Astrocyte of the spinal cord (primary cell): ENCODE measurements around the gene PRSS3.
"Not testable (repeated sequence)": the region's sequence is repeated elsewhere in the genome, so short reads cannot be mapped to it uniquely, and the experiment has no call there.

ENCODE experiments used
- DNase-seq: peaks from one replicate; pipeline ENCODE4 v3.0.0; 2011; ENCODE audit warnings: low read depth, low spot score
- H3K4me3 ChIP-seq: 2 replicates; pipeline ENCODE4 v1.5.1; 2011; ENCODE audit warnings: low read depth, mild to moderate bottlenecking, low read length, moderate library complexity
- CTCF ChIP-seq: IDR thresholded peaks from 2 replicates; pipeline ENCODE4 v1.5.1; 2012; ENCODE audit warnings: low read depth, mild to moderate bottlenecking, low read length, inconsistent platforms
- in situ Hi-C: cut with HindIII; loops from 2 replicates; pipeline ENCODE4 v1.10.0; 2017; ENCODE audit warnings: low sequenced_read_pairs

Gene PRSS3

GRCh38 chr9:33795281-33795680 lies at the start of gene PRSS3:
Gene PRSS3 (plus strand): TSS chr9:33795561. CDS start chr9:33795574, 13 bp downstream.
- no peak for TF ChIP-seq CTCF
- no peak for DNase-seq
- H3K4me3 ChIP-seq = no peak within 1 kb of the TSS
- in situ Hi-C loops = no loop called here

GRCh38 chr9:33748633-33749304 lies 46.6 kb upstream of the PRSS3 start:
- no peak for DNase-seq
- no peak for TF ChIP-seq CTCF
- in situ Hi-C loops = no loop called here
- no peak overlapping the region for H3K4me3 ChIP-seq

GRCh38 chr9:33749305-33749654 lies 46.1 kb upstream of the PRSS3 start:
- H3K4me3 ChIP-seq, in situ Hi-C loops, DNase-seq: not testable (repeated sequence)

- in situ Hi-C loops = no loop called here
- peak overlapping the region; percentile 47 for H3K4me3 ChIP-seq
- TF ChIP-seq CTCF = no peak
- DNase-seq = no peak
These were observed 45.0 kb upstream of the PRSS3 start for GRCh38 chr9:33750307-33750838.

- in situ Hi-C loops = no loop called here
- no peak for DNase-seq
- peak overlapping the region; percentile 47 for H3K4me3 ChIP-seq
- TF ChIP-seq CTCF = no peak
These were observed 44.5 kb upstream of the PRSS3 start for GRCh38 chr9:33750839-33751339.

- H3K4me3 ChIP-seq = no peak overlapping the region
- DNase-seq = no peak
- in situ Hi-C loops = no loop called here
- no peak for TF ChIP-seq CTCF
These were observed 43.7 kb upstream of the PRSS3 start for GRCh38 chr9:33751536-33752129.

GRCh38 chr9:33752130-33752637 lies 43.2 kb upstream of the PRSS3 start:
- no peak overlapping the region for H3K4me3 ChIP-seq
- DNase-seq = no peak
- in situ Hi-C loops = no loop called here
- TF ChIP-seq CTCF = no peak

- H3K4me3 ChIP-seq, in situ Hi-C loops, DNase-seq: not testable (repeated sequence)
These were observed 42.6 kb upstream of the PRSS3 start for GRCh38 chr9:33752789-33753188.

- DNase-seq, in situ Hi-C loops, H3K4me3 ChIP-seq: not testable (repeated sequence)
These were observed 35.7 kb upstream of the PRSS3 start for GRCh38 chr9:33759648-33760047.
